Stimulated activated CD8-positive, alpha-beta memory T cell treated with anti-CD3 and anti-CD28 coated beads, Interleukin-7, amount 100 ng/mL, for 4 hours (primary cell): ENCODE data around the gene ESYT3.
A peak's percentile ranks its signal among the peaks of the same experiment; 100 is the strongest.
"Not testable (repeated sequence)": the region's sequence is repeated elsewhere in the genome, so short reads cannot be mapped to it uniquely, and the experiment has no call there.

ENCODE experiments used
- DNase-seq, 2 donors: peaks; one replicate each; pipeline ENCODE4 v3.0.0-alpha.2; 2020; ENCODE audit warnings: low read depth in 2 of 2

The ESYT3 gene

DNA sequence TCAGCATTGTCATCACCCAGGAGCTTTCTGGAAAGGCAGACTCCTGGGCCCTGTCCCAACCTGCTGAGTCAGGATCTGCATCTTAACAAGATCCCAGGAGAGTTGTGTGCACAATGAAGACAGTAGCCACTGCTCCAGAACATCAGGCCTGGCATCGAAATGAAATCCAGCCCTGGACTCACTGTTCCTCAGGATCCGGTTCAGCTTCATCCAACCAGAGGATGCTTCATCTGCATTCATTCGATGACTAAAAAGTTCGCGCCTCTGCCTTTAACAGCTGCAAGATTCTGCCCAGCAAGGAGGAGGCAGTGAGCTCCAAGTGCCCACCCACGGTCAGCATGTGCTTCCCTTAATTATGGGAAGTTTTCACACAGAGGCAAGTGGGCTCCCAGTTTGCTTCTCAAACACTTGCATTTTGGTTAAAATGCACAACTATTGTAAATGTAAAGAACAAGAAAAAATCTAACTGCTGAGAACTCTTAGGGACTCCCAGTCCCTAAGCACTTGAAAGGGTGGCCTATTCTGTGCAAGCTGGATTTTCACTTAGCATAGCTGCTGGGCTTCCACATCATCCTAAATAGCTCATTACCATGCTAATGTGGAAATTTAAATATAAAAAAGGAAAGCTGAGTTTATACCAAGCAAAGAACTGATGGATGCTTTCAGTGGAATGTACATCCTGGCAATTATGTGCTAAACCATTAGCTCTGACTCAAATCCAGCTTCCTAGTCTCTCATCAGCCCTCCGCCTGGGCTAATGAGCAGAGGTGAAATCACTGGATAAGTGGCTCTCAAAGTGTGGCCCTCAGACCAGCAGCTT, 25.5 kb upstream of the ESYT3 start:
- DNase-seq, result no peak

DNA sequence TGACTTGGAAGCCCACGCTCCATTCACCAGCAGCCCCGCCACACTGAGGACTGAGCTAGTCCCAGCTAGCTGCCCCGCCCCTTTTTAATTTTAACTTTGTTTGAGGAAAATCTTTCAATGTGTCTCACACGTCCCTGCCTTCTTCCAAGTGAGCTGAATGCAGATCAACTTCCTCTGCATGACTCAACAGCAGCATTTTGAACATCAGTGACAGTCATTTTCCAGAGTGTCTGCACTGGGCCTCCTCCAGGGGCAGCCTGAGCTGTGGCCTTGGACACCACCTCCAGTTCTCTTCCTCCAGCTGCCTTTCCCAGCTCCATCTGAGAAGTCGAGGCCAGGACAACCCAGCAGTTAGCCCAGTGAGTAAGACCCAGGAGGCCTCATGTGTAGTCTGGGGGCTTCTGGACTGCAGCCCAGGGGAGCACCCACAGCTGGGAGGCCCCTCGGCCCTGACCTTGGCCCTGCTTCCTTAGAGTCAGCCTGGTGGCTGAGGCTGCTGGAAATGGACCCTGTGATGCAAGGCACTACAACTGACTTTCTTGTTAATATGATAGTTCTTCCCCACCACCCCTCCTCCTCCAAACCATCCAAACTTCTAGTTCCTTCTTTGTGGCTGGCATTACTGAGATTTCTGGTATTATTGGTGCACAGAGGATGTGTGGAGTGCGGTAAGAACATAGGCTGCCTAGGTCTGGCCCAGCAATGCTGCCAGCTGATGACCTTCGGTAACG, 21.4 kb upstream of the ESYT3 start:
- DNase-seq, result no peak

DNA sequence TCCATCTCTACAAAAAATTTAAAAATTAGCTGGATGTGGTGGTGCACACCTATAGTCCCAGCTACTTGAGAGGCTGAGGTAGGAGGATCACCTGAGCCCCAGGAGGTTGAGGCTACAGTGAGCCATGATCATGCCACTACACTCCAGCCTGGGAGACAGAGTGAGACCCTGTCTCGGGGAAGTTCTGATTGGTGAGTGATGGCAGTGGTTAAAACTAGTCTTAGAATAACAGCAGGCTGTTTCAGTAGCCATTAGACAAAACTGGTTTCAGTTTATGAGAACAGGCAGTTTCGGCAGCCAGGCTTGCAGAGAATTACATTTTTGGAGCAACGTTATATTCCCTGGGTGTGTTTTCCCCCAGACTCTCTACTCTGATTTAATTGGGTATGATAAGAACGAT, 18.2 kb upstream of the ESYT3 start:
- not testable (repeated sequence) for DNase-seq

DNA sequence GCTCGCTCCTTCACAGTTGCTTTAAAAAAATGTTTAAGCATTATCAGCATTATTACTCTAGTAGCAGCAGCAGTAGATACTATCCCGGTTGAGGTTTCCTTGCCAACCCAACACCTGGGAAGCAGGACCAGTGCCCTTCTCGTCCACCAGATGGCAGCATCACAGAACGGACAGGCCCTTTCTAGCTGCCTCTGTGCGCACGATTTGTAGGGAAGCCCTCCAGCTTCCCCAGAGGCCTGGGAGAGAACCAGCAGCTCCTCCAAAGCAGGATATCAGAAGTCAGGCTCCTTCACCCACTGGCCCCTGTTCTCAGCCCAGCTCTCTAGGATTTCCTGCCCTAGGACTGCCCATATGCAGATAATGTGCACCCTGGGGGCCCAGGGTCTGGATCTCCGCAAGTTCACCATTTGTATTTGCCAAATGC, 16.8 kb upstream of the ESYT3 start:
- peak; percentile 18 to 19 for DNase-seq

DNA sequence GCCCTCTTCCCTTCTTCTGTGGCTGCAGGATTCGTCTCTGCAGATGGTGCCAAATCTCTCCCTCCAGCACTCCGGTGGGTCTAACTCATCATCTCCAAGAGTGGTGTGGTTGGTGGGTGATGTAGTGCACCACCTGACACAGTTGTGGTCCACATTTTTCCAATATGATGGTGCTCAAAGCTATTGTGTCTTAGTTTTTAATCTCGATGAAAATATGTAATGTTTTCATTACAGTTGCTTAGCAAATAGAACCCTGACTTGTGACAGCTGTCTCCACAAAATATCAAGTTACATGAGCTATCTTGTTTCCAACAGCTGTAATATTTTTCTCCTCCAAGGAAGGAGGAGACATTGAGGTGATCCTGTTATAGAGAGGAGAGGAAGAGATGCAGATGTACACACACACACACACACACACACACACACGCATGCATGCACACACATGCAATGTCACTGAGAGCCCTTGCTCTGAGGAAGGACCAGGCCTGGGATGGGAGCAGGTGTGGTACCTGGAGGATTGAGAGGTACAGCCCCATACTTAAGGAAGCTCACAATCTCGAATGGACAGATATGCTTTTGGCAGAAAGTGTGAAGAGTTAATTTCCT, 15.7 kb upstream of the ESYT3 start:
- DNase-seq, result no peak

DNA sequence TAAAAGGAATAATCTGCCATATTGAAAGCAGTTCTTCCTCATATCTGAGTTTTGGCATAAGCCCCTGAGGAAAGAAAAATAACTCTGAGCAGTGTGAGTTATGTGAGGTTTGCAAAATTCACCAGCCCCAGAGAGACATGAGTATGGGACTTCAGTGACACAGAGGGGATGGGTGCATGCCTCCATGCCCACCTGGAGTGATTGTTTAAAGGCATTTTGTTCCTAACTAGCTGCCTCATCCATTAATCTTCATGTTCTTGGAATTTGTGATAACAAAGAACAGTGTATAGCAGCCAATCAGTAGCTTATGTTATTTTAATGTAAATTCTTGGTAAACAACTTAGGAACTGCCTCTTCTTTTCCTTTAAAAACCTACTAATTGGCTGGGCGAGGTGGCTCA, 11.1 kb upstream of the ESYT3 start:
- no peak for DNase-seq

DNA sequence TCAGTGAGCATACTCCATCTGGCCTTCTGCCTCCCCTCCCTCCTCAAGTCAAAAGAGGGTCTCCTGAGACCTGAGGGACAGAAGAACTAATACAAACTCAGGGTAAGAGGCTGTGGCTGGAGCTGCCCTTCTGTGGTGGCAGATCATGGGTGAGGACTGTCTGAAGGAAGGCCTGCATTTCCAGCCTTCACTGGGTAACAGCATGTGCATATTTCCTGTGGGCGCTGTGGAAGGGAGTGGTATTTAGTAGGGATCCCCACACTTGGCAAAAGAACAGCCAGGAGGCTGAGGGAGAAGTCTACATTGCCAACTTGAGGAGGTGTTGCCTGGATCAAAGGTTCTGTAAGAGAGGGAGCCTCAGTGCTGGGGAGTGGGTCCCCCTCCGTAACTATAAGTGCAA, 10.1 kb upstream of the ESYT3 start:
- no peak for DNase-seq

DNA sequence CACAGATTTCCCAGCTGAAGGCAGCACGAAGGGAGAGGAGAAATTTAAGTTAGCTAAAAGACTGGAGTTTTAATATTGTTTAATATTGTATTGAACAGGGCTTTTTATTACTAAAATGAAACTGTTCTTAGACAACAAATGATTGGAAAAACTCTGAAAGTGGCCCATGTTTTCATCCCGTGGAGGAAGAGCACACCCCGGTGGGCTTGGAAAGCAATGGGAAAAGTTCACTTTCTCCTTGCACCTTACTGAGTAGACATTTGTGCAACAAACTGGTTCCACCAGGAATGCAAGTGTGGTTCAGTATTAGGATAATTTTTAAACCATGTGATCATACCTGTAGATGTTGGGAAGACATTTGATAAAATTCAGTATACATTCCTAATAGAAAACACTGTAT, 8.2 kb upstream of the ESYT3 start:
- no peak for DNase-seq

DNA sequence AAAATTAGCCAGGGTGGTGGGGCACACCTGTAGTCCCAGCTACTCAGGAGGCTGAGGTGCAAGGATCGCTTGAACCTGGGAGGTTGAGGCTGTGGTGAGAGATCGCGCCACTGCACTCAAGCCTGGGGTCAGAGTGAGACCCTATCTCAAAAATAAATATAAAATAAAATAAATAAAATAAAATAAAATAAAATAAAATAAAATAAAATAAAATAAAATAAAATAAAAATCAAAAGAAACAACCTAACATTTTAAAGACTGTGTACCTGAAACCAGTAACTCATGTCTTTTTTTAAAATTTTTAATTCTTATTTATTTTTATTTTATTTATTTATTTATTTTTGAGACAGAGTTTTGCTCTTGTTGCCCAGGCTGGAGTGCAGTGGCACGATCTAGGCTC, 7.7 kb upstream of the ESYT3 start:
- DNase-seq, result not testable (repeated sequence)

DNA sequence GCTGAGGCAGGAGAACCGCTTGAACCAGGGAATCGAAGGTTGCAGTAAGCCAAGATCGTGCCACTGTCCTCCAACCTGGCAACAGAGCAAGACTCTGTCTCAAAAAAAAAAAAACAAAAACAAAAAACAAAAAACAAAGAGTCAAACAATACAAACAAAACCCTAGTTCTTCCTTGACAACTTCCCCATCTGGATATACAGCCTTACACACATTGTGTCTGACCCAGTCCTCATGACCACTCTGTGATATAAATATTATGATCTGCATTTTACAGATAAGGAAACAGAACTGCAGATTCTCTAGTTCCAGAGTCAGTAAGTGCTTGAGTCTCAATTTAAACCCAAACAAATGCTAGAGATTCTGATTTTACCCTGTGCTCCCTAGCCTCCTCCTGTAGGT, 4.8 kb upstream of the ESYT3 start:
- DNase-seq, result no peak

DNA sequence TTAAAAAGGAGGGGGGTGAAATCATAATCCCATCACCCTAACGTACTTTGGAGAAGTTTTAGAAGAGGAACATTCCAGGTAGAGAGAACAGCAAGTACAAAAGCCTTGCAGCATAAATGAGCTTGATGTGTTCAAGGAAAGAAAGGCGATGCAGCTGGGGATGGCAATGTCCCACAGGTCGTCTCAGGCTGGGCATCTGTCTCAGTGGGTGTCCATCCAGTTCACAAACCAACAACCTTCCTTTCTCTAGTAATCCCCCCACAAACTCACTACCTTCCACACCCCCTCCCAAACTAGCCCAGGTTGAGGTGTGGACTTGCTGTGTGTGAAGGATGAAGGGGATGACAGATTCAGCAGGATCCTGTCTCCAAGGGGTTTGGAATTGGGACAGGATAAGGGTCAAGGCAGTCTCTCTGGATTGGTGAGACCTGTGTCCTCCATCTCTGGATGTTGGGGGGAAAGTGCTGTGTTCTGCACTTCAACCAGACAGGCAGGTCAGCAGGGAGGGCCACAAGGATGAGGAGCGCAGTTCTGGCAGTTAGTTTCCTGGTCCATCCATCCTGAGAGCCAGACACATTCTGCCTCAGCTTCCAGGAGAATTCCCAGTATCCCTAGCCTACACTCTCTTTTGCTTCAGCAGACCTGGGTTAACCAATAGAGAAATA, 1.7 kb upstream of the ESYT3 start:
- DNase-seq, result no peak

DNA sequence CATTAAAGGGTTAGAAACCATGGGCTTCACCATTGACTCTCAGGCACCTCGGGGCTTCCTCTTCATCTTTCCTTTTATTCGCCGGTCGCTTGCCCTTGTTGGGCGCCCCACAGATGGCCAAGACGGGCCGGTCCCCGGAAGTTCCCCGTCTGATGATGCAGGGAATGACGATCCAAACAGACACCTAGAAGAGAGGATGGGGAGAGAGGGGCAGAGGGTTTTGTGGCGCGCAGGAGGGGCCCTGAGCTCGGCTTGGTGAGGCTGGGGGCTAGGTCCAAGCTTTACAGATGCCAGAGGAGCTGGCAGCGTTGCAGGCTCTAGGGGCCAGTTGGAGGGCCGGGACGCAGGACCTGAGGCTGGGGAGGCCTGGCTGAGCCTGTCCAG, 532 bp upstream of the ESYT3 start:
- no peak for DNase-seq

DNA sequence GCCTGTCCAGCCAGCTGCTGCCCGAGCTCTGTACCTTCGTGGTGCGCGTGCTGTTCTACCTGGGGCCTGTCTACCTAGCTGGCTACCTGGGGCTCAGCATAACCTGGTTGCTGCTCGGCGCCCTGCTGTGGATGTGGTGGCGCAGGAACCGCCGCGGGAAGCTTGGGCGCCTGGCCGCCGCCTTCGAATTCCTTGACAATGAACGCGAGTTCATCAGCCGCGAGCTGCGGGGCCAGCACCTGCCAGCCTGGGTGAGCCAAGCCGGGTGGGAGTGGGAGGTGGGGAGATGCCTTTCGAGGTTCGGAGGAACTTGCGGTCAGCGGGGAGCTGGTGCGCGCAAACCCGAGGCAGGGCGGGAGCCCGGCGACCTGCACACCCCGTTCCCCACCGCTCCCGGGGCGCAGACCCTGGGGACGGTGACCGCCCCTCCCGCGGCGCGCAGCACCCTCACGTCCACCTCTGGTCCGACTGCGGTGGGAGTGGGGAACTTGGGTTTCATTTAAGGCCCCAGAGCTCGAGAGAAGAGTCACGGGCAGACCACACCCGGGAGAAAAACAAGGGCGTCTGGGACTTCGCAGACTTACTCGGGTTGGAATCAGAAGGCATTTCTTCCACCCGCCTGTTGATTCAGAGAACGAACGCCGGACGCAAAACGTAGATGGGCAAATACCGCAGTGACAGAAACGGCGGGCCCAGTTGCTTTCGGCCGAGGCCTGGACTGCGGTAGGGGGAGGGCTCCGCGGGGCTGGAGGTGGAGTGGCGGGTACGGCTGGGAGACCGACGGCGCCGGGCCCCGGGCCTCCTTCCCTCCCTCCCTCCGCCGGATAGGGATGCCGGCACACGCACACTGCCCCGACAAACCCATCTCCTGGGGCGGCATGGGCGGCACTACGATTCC, 708 bp downstream of the ESYT3 start:
- no peak for DNase-seq

DNA sequence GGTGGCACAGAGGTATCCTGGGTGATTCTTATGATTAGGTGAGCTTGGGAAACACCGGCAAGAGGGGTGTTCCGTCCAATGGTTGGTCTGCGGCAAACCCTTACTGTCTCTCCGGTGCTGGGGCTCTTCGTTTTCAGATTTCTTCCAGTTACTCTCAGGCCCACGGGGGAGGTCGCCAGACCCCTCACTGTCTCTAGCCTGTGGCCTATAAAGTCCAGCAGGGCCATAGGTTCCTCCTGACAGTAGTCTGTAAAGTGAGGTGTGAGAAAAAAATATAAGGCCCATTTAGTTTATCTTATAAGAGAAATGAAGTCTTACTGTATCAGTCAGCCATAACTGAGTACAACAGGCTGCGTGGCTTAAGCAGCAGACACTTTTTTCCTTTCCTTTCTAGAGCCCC, 1.4 kb downstream of the ESYT3 start:
- DNase-seq, result no peak

DNA sequence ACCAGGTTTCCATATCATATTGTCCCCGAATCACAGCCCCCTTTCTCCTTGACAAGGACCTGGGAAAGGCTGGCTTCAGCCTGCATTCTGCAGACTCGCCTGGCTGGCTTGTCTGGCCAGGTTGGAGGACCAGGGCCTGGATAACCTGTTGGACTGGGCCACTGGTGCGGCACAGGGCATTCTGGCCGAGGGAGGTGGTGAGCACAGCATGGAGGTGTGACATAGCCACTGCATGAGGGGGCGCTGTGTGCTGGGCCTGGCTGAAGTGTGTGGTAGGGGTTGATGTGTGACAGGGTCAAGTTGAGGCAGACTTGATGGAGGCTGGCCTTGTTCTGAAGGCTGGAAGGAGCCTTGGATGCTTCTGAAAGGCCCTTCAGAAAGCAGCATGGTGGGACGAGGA, 2.9 kb downstream of the ESYT3 start:
- no peak for DNase-seq

DNA sequence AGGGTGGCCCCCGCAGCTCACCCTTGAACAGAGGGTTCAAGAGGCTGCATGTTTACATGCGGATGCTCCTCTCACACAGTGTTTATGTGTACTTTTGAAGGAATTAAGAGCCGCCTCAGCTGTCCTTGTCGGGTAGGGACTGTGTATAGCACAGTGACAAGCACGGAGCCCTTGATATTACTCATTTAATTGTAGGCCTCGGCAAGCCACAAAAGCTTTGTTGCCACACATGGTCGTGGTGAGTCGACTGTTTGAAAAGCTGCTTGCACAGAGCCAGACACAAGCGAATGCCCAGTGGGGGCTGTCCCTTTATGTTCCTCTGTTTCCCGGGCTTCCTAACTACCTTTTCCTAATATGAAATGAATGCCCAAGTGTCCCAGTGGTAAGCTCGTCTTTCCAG, 4.5 kb downstream of the ESYT3 start:
- DNase-seq, result no peak

DNA sequence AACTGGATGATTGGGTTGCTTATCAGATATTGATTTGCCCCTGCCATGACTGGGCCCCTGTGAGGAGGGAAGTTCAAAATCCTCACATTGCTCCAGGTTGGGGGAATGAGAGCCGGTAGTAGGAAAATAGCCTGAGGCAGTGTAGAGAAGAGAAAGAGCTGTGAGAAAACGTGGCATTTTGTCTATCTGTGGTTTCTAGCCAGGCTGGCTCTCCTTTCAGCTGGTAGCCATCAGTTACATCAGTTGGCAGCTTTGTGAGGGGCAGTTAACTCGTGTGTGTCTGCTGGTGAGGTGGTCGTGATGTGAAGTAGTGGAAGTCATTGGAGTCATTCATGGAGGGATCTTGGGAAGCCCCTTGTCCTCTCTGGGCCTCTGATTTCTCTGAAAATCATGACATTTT, 5.2 kb downstream of the ESYT3 start:
- no peak for DNase-seq

DNA sequence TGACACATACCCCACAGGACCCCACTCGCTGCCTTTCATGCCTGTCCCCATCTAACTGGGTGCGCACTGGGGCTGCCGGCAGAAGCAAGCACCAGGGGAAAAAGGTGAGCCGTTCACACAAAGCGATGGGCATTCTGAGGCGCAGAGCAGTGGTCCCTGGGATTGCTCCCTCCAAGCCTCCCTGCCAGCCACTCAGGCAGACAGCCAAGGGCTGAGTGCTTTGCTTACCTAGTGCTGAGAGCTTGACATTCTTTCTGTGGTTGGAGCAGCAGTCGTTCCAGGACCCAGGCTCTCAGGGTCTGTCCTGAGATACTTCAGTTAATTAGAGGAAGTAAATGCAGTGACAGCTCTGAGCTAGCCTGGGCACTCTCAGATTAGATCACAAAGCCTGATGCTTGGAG, 5.7 kb downstream of the ESYT3 start:
- DNase-seq, result no peak

DNA sequence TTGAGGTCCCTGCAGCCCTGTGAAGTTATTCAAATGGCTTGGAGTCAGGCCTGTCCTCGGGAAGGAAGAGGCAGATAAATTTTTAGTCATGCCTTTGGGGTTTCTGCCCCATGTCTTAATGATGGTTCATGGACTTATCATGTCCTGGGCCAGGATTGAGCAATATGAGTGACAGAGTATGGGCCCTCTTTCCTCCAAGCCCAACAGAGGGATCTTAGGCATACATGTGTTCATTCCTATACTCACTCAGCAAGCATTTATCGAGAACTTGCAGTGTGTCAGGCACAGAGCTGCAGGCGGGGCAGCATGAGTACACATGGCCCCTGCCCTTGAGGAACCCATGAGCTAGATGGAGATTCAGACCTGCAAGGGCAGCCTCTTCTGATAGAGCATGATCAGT, 6.2 kb downstream of the ESYT3 start:
- no peak for DNase-seq

DNA sequence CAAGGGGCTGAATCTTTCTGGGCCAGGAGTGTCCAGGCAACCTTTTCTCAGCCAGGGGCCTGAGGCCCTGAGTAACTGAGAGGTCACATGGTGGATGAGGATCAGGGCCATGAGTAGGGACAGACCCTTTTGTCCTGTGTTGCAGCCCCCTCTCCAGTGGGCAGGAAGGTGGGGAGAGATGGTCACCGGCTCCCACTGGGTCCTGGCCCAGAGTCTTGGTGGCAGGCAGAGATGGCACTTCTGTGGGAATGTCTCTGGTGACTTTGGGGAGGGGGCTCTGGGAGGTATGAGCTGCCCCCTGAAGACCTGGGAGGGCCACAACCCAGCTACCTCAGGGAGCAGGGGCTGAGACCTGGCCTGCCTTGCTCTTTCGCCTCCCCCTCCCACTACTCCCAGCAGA, 6.8 kb downstream of the ESYT3 start:
- no peak for DNase-seq

DNA sequence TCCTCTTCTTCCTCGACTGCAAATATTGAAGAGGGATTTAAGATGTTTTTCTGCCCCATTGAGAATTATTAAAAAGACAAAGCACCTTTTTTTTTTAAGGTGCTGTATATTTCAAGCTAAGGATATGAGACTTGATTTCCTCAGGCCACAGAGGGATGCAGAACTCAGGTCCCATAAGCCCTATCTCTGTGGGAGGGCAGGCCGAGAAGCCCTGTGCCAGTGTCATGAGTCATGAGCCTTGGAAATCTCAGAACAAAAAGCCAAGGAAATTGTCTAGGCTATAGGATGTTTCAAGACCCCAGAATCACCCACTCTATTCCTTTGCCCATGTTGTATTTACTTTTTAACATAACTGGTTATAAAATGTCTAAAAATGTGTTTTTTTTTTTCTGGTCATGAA, 7.3 kb downstream of the ESYT3 start:
- no peak for DNase-seq

DNA sequence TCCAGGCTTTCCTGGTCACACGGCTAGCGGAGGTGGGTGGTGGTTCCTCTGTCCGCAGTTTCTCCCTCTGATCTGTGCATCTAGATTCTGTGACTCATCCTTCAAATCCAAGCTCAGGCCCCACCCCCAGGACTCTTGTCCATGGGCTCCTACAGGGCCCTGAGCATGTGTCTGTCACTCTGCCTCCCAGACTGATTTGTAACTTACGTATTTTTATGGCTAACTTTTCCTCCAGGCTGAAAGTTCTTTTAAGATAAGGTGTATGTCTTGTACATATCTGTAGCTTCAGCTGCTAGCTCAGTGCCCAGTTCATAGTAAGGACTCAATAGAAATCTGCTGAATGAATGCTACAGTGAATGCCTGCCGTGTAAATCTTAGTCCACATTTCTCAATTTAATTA, 8.0 kb downstream of the ESYT3 start:
- no peak for DNase-seq
